Tibial nerve (tissue), 4 donors: Measurements from ENCODE around the gene C19orf12.

ENCODE experiments used
- CTCF ChIP-seq, 5 experiments: fragments of 200-600 bp in 3 of 5; fragments of 450-650 bp in 2 of 5; sonication (generic) in 3 of 5; IDR thresholded peaks; one replicate each; pipeline ENCODE4 v1.5.1; 2016 to 2019; ENCODE audit warnings: antibody characterized with exemption in 5 of 5, mild to moderate bottlenecking in 3 of 5, moderate library complexity in 2 of 5
- EP300 ChIP-seq, 2 donors: sonication (generic); formaldehyde crosslinking; IDR thresholded peaks; one replicate each; pipeline ENCODE4 v1.6.1; 2017; ENCODE audit warnings: antibody characterized with exemption in 2 of 2, mild to moderate bottlenecking in 1 of 2
- POLR2A ChIP-seq, 2 donors: fragments of 450-650 bp; IDR thresholded peaks; one replicate each; pipeline ENCODE4 v1.6.1; 2017; ENCODE audit warnings: antibody characterized with exemption in 2 of 2, mild to moderate bottlenecking in 2 of 2, moderate library complexity in 2 of 2

DNA sequence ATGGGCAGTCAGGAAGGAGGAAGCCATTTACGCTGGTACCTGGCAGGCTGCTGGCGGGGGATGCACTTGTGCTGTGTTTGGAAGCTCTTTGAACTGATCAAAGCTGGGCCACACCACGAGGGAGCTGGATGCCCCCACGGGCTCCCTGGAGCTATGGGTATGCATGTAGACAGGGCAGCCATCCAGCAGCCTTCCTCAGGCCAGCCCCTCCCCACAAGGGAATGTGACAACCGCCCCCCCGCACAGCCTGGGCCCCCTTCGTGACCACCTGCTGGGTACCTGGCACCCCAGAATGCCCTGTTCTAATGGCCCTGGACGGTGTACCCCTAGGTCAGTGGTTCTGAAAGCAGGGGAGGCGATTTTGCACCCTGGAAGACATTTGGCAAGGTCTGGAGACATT, 42.5 kb upstream of the C19orf12 start:
- TF ChIP-seq EP300 (IDR thresholded peaks at IDR 0.05), result no peak
- TF ChIP-seq POLR2A (IDR thresholded peaks at IDR 0.05), result no peak
- no peak for TF ChIP-seq CTCF (IDR thresholded peaks at IDR 0.05)
